Kidney epithelial cell (primary cell): Measurements from ENCODE around the gene SMCO2. TPM values are rescaled to one million over a fixed set of nuclear protein-coding genes. Genes with fewer than 3 reads are reported as not detected.

Experiments
- DNase-seq: peaks from one replicate; pipeline ENCODE4 v3.0.0-alpha.2; 2010; ENCODE audit warnings: low read depth
- H3K27me3 ChIP-seq: 2 replicates; pipeline ENCODE4 v1.6.0; 2011; ENCODE audit warnings: low read length; ENCODE audit not compliant: control insufficient read depth, insufficient read depth
- H3K36me3 ChIP-seq: 2 replicates; pipeline ENCODE4 v1.5.1; 2011; ENCODE audit warnings: low read length; ENCODE audit not compliant: control insufficient read depth, insufficient read depth
- H3K4me3 ChIP-seq: 2 replicates; pipeline ENCODE4 v1.5.1; 2011; ENCODE audit warnings: low read depth, mild to moderate bottlenecking, control low read depth, low read length
- total RNA-seq: library from RNA; depleted of rRNA; stranded (reverse); fragments of >200 nt; gene quantifications from 2 replicates; pipeline ENCODE4 v1.2.3, GENCODE V29; 2015
- TF ChIP-seq, protein P1 (sequence below): IDR thresholded peaks from 2 replicates; pipeline ENCODE4 v1.5.1; 2011; ENCODE audit warnings: mild to moderate bottlenecking, moderate library complexity, low read length, control low read depth, inconsistent platforms; ENCODE audit not compliant: insufficient read depth, poor library complexity, severe bottlenecking

Gene SMCO2
- total RNA-seq, 1 donor from 2014 or later, result 0.58 TPM

DNA sequence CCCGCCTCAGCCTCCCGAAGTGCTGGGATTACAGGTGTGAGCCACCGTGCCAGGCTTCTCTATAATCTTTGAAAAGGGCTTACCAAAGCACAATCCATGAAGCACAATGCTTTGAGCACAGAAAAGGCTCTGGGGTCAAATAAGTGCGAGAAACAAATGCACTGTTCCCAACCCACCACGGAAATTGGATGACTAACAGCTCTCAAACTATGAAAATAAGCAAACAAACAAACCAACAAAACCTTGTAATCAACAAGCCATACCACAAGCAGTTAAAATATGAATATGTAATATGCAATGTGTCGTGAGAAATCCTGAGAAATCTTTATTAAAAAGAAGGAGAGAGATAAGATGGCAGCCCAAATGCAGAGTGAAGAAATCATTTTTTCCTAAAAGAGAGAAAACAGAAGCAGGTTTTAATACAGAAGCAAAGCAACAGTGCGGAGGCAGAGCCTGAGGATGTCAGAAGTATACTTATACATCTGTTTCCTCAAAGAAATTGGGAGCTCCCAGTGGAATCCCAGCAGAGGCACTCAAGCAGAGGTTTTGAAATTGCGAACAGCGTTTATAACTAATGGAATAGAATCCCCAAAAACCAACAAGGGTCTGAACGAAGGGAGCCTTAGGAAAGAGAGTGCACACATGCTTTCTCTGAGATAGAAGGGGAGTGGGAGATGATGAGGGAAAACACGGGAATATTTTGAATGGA lies 17.1 kb downstream of the SMCO2 start:
- Histone ChIP-seq H3K27me3 (no peaks in the 10 kb centered on the region), H3K36me3 (no peaks in the 10 kb centered on the region), H3K4me3 (no peak overlapping the region)
- DNase-seq, result no peak
- TF ChIP-seq, protein P1, sequence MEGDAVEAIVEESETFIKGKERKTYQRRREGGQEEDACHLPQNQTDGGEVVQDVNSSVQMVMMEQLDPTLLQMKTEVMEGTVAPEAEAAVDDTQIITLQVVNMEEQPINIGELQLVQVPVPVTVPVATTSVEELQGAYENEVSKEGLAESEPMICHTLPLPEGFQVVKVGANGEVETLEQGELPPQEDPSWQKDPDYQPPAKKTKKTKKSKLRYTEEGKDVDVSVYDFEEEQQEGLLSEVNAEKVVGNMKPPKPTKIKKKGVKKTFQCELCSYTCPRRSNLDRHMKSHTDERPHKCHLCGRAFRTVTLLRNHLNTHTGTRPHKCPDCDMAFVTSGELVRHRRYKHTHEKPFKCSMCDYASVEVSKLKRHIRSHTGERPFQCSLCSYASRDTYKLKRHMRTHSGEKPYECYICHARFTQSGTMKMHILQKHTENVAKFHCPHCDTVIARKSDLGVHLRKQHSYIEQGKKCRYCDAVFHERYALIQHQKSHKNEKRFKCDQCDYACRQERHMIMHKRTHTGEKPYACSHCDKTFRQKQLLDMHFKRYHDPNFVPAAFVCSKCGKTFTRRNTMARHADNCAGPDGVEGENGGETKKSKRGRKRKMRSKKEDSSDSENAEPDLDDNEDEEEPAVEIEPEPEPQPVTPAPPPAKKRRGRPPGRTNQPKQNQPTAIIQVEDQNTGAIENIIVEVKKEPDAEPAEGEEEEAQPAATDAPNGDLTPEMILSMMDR, result no peak

DNA sequence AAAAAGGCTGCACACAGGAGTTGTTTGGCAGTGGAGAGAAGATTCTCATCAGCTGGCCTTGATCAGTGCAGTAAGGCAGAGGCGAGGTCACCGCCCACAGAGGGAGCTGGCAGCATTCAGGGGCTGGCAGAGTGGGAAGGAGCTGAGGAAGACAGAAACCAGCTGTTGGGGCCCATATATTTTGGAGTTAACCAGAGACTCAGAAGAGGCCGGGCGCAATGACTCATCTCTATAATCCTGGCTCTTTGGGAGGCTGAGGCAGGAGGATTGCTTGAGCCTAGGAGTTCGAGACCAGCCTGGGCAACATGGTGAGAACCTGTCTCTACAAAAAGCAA lies 17.7 kb downstream of the SMCO2 start:
- no peaks in the 10 kb centered on the region for H3K27me3 ChIP-seq
- no peak for DNase-seq

DNA sequence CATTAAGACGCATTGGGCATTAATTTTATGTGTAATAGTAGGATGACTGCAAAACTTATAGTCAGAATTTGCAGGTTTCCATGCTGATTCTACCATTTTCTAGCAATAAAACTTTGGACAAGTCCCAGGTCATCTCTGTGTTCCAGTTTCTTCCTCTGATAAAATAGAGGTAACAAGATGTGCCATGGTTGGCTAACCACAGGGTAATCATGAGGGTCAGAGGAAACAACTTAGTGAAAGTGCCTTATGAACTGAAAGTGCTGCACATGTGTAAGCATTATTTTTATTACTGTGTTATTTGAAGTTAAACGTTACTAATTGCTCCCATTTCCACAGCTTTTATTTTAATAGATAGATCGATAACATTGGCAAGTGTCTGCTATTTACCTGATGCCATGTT lies 21.1 kb downstream of the SMCO2 start:
- Histone ChIP-seq H3K4me3 (no peak overlapping the region), H3K36me3 (no peaks in the 10 kb centered on the region), H3K27me3 (no peaks in the 10 kb centered on the region)
- TF ChIP-seq, protein P1, result no peak
- no peak for DNase-seq

More for the DNA sequence above, 17.7 kb downstream of the SMCO2 start:
- Histone ChIP-seq H3K36me3 (no peaks in the 10 kb centered on the region), H3K4me3 (no peak overlapping the region)
- TF ChIP-seq, protein P1, result no peak

DNA sequence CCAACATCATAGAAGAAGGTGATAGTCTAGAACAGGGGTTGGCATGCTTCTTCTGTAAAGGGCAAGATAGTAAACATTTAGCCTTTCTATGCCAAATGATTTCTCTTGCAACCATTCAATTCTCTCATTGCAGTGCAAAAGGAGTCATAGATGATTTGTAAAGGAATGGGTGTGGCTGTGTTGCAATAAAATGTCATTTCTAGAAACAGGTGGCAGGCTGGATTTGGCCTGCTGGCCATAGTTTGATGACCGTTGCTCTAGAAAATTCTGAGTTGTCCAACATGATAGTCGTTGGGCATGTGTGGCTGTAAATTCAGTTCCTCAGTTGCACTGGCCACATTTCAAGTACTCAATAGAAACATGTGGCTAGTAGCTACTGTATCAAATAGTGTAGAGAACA lies 21.7 kb downstream of the SMCO2 start:
- Histone ChIP-seq H3K27me3 (no peaks in the 10 kb centered on the region), H3K36me3 (no peaks in the 10 kb centered on the region), H3K4me3 (no peak overlapping the region)
- TF ChIP-seq, protein P1, result no peak
- no peak for DNase-seq

DNA sequence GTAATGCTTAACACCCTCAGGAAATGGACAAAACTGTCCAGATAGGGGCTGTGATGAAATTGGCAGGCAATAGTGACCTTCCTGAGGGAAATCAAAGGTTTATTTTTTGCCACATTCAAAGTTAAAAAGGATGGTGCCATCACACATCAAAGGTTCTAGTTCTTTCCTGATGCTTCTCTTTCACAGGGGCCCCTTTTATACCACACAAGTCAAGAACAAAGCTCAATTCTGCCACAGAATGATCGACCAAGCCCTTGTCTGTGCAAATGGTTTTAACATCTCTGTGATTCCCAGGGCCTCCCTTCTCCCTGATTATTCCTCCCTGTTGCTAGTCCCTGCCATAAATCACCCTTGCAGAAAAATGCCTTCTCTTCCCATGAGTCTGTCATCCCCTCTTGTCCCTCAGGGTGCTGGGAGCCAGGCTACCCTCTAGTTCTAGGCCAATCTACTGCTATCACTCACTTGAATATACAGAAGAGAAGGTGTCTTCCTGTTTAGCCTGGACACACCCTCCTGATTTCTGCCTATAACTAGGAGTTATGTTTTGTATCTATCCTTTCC lies 22.7 kb downstream of the SMCO2 start:
- TF ChIP-seq, protein P1, result no peak
- DNase-seq, result no peak
- H3K4me3 ChIP-seq, result no peak overlapping the region
- no peaks in the 10 kb centered on the region for H3K27me3 ChIP-seq
- H3K36me3 ChIP-seq, result no peaks in the 10 kb centered on the region

DNA sequence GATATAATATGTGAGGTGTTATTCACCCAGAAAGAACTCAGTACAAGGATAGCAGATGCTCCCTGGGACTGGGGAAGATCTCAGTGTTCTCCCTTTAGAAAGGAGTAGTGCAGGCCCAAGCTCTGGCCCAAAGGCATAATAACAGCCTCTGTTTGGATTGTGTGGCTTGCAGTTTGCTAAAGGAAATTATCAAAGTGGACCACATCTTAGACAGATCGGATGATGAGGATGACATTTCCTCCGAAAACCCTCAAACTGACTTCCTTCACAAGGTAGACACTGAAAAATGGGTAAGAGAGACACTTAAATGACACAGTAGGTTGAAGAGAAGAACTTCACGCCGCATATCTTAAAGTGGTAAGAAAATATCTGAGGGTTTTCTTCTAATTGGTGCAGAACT lies 26.1 kb downstream of the SMCO2 start:
- Histone ChIP-seq H3K27me3 (no peaks in the 10 kb centered on the region), H3K4me3 (no peak overlapping the region), H3K36me3 (no peaks in the 10 kb centered on the region)
- no peak for DNase-seq
- TF ChIP-seq, protein P1, result no peak
